ENCODE data around the gene ELFN1. TPM values are rescaled to one million over a fixed set of nuclear protein-coding genes. Genes with fewer than 3 reads are reported as not detected.

The ELFN1 gene
- total and polyA plus RNA-seq, 2 donors from 2014 or later: 3.5 to 3.8 TPM

- peaks cover 0 to 2% (median 0%) of the 10 kb centered on the region in 3 donors for H3K4me1 ChIP-seq (ENCODE audit: control insufficient read depth in 2 of 3, insufficient read depth in 2 of 3, low read depth in 1 of 3, low read length in 3 of 3)
- intact Hi-C loops (cut with DNase I): no loop called here
- H3K36me3 ChIP-seq (ENCODE audit: control insufficient read depth in 2 of 3, insufficient read depth in 3 of 3, low read length in 3 of 3): no peaks in the 10 kb centered on the region
- H3K27ac ChIP-seq (ENCODE audit: low read depth in 2 of 2, low read length in 2 of 2): no peak overlapping the region
- no peak overlapping the region for H3K9ac ChIP-seq (ENCODE audit: low read length in 3 of 3)
- no peak for FAIRE-seq
- TF ChIP-seq CTCF (IDR thresholded peaks at IDR 0.05; ENCODE audit: borderline replicate concordance, extremely low read depth, insufficient read depth): no peak
- H3K9me3 ChIP-seq (ENCODE audit: control insufficient read depth in 2 of 3, insufficient read depth in 1 of 3, low read length in 3 of 3): no peaks in the 10 kb centered on the region
- no peaks in the 10 kb centered on the region for H3K27me3 ChIP-seq (ENCODE audit: control insufficient read depth, insufficient read depth, low read length)
- no peak for DNase-seq
- H3K4me3 ChIP-seq (ENCODE audit: low read length in 3 of 3): no peak overlapping the region
Measured at GRCh38 chr7:1649751-1650326, 20.2 kb upstream of the ELFN1 start.

- Histone ChIP-seq H3K9me3 (ENCODE audit: control insufficient read depth in 2 of 3, insufficient read depth in 1 of 3, low read length in 3 of 3) (no peaks in the 10 kb centered on the region), H3K4me3 (ENCODE audit: low read length in 3 of 3) (no peak overlapping the region), H3K36me3 (ENCODE audit: control insufficient read depth in 2 of 3, insufficient read depth in 3 of 3, low read length in 3 of 3) (no peaks in the 10 kb centered on the region), H3K9ac (ENCODE audit: low read length in 3 of 3) (no peak overlapping the region), H3K27me3 (ENCODE audit: control insufficient read depth, insufficient read depth, low read length) (no peaks in the 10 kb centered on the region), H3K27ac (ENCODE audit: low read depth in 2 of 2, low read length in 2 of 2) (no peak overlapping the region), H3K4me1 (ENCODE audit: control insufficient read depth in 2 of 3, insufficient read depth in 2 of 3, low read depth in 1 of 3, low read length in 3 of 3) (peaks cover 0 to 2% (median 0%) of the 10 kb centered on the region in 3 donors)
- no peak for FAIRE-seq
- DNase-seq: peak in 2 of 5 donors; percentile 51 to 54
- intact Hi-C loops (cut with DNase I): no loop called here
- TF ChIP-seq CTCF (IDR thresholded peaks at IDR 0.05; ENCODE audit: borderline replicate concordance, extremely low read depth, insufficient read depth): no peak
Measured at GRCh38 chr7:1650363-1651030, 19.6 kb upstream of the ELFN1 start.

GRCh38 chr7:1651031-1651446 lies 19.0 kb upstream of the ELFN1 start:
- no peak overlapping the region for H3K9ac ChIP-seq (ENCODE audit: low read length in 3 of 3)
- intact Hi-C loops (cut with DNase I): no loop called here
- H3K27ac ChIP-seq (ENCODE audit: low read depth in 2 of 2, low read length in 2 of 2): no peak overlapping the region
- DNase-seq (no peak), FAIRE-seq (no peak)
- no peaks in the 10 kb centered on the region for H3K27me3 ChIP-seq (ENCODE audit: control insufficient read depth, insufficient read depth, low read length)
- H3K4me3 ChIP-seq (ENCODE audit: low read length in 3 of 3): no peak overlapping the region
- peaks cover 0 to 2% (median 0%) of the 10 kb centered on the region in 3 donors for H3K4me1 ChIP-seq (ENCODE audit: control insufficient read depth in 2 of 3, insufficient read depth in 2 of 3, low read depth in 1 of 3, low read length in 3 of 3)
- no peak for TF ChIP-seq CTCF (IDR thresholded peaks at IDR 0.05; ENCODE audit: borderline replicate concordance, extremely low read depth, insufficient read depth)
- H3K9me3 ChIP-seq (ENCODE audit: control insufficient read depth in 2 of 3, insufficient read depth in 1 of 3, low read length in 3 of 3): no peaks in the 10 kb centered on the region
- no peaks in the 10 kb centered on the region for H3K36me3 ChIP-seq (ENCODE audit: control insufficient read depth in 2 of 3, insufficient read depth in 3 of 3, low read length in 3 of 3)

Measured in kidney (tissue), 14 donors.